ELR (cell line): ENCODE data around the gene CREB5.

Source experiments
- DNase-seq: peaks from one replicate; pipeline ENCODE4 v3.0.0-alpha.2; 2015; ENCODE audit warnings: low read depth

Gene CREB5

GRCh38 chr7:28643584-28644340 lies 231.4 kb downstream of the CREB5 start:
- no peak for DNase-seq

GRCh38 chr7:28645866-28646265 lies 233.5 kb downstream of the CREB5 start:
- no peak for DNase-seq

DNA sequence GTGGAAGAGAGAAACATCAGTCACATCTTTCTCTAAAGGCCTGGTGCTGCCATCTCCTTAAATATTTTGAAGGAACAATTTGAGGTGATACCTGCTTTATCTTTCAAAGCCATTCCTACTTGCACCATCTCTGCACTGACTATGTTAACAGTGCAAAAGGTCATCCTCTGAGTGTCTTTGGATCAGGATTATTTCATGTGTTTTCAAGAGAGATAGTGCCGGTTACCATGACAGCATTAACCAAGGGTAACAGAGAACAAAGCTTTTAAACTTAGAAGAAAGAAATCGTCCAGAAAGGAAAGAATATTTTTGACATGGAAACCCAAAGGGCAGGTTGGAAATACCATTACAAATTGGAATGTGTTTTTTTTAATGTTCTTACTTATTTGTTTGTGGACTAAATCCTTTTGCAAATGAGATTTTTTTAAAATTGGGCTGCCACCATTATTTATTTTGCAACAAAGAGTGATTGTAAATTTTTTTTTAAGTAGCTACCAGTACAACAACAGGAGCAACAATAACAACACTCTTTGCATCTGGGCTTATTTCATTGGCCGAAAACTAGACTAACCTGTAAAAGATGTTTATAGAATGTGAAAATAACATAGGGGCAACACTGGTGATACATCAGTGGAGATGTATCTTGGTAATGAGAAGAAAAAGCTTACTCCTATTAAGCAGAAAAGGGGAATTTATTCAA lies 234.2 kb downstream of the CREB5 start:
- no peak for DNase-seq

- no peak for DNase-seq
These were observed 234.7 kb downstream of the CREB5 start for GRCh38 chr7:28647076-28647421.

DNA sequence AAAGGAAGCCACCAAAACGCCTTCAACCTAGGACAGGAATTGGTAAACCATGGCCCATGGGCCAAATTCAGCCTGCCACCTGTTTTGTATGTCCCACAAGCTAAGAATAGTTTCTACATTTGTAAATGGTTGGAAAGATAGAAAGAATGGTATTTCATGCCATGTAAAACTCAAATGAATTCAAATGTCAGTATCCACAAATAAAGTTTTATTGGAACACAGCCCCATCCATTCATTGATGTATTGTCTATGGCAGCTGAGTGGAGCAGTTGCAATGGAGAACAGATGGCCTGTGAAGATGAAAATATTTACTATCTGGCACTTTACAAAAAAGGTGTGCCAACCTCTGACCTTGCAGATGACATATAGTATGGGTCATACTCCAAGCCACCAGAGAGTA lies 236.9 kb downstream of the CREB5 start:
- no peak for DNase-seq

GRCh38 chr7:28649811-28650210 lies 237.5 kb downstream of the CREB5 start:
- no peak for DNase-seq

- DNase-seq: no peak
These were observed 241.8 kb downstream of the CREB5 start for GRCh38 chr7:28654110-28654509.

- DNase-seq: no peak
These were observed 244.2 kb downstream of the CREB5 start for GRCh38 chr7:28656529-28656928.

DNA sequence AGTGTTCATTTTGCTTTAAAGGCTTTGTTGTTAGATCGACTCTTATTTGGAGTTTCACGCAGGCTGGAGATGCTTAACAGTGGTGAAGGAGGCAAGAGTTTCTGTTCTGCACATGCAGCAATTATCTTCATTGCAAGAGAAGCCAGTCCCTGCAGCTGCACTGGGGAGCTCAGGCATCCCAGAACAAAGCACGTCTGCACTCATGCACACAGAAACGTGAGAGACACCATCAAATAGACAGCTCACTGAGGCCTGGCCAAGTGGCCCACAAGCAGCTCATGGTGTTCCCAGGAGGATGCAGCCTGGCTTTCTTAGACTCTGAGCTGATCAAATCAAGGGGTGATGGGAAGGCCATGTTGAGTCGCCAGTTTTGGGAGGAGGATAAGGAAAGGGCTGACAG lies 246.1 kb downstream of the CREB5 start:
- DNase-seq: no peak

GRCh38 chr7:28660132-28660531 lies 247.8 kb downstream of the CREB5 start:
- no peak for DNase-seq

GRCh38 chr7:28661826-28662595 lies 249.7 kb downstream of the CREB5 start:
- no peak for DNase-seq

DNA sequence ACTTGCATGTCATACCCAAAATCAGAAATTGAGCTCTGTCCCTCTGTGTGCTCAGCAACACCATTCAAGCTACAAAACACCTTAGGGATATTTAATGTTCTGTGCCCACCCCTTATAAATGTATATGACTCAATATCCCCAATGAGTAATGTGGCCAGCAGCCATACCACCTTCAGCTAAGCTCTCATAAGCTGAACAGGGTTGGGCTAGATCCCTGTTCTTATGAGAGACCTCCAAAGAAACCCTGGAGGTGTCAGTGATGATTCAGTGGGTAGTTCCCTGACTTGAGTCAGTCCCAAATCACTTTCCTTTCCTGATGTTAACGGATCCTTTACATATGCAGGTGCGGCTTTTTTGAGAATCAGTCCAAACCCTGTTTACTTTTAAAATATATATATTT lies 253.8 kb downstream of the CREB5 start:
- DNase-seq: peak; percentile 84

DNA sequence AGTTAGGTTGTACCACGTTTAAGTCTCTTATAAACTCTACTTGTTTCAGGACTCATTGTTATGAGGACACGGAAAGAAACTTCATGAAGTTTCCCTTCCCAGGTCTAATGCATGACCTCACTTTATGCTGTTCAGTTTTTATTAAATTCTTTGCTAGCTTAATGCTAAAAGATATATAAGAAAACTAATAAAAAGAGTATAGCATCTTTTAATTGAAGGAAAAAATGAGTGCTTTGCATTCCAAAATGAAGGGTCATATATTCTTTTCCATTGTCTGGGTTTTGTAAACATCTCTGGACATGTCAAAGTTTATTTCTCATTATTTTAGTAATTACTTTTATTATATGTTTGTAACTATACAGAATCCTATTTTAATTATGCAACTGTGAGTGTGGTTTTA lies 255.8 kb downstream of the CREB5 start:
- no peak for DNase-seq

DNA sequence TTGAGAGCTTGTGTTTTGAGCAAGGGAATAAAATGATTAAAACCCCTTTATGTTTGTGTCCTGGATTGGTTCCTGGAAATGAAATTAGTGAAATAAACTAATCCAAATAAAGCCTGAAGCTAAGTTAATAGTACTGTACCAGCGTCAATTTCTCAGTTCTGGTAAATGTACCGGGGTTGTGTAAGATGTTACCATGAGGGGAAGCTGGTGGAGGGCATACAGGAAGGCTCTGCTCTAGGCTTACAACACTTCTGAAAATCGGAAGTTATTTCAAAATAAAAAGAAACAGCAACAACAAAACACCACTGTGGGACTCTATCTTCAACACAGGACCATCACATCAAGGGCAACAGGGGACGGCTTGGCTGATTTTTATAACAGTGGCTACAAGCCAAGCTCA lies 257.0 kb downstream of the CREB5 start:
- DNase-seq: no peak

- no peak for DNase-seq
These were observed 259.2 kb downstream of the CREB5 start for GRCh38 chr7:28671526-28671925.

DNA sequence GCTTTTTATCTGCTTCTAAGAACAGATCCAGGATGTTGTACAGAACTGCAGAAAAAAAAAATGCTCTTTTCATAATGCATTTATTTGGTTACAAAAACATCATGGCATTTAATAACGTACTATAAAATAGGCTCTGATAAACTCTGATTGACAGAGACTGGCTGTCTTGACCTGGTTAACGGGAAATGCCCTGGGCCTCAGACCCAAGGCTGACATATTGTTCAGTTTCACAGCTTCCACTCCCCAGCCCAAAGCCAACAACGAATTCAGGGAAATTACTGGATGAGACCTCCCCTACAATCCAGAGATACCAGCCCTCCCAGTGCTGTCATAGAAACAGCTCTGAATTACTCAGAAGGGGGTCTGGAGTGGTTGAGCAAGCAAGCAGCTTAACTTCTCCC lies 260.1 kb downstream of the CREB5 start:
- DNase-seq: no peak

DNA sequence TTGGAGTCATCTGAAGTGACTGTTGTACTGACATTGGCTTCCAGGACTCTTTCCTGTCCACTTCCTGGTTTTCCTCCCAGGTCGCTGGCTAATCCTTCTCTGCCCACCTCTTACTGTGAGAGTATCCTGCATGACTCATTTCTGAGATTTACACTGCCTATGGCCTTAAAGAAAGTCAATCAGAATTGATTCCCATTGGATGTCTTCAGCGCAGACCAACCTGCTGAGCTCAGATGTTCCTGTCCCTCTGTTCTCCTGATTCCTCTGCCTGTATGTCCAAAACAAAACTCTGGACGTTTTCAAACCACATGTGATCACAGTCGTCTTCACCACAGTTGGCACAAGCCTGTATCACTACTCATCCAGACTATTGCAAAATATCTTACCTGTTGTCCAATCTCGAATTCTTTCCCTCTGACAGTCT lies 262.1 kb downstream of the CREB5 start:
- DNase-seq: peak; percentile 54

DNA sequence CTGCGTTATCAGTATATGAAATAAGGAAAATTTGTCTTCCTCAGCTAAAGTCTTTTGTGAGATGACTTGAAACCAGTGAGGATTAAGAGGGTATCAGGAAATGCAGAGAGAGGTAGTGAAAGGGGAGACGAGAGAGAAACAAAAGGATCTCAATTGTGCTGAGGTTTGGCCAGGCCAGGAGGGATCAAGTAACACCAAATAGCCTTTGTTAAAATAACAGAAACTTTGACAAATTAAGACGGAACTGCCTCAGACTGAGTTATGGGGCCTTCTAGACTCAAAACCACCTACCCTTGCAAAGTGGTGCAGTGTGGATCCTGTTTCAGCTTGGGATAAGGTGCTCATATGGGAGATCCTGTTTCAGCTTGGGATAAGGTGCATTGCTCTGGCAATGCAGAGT lies 263.1 kb downstream of the CREB5 start:
- DNase-seq: no peak

DNA sequence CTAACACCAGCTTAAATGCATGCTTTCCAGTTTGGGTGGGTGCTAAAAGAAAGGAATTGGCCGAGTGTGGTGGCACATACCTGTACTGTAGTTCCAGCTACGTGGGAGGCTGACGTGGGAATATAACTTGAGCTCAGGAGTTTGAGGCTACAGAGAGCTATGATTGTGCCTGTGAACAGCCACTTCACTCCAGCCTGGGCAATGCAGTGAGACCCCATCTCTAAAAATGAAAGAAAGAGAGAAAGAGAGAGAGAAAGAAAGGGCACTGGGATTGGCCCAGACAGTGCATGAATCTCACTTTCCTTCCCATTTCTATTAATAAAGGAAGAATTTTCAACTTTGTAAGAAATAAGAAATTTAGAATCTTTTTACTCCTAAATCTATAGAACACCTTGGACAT lies 265.4 kb downstream of the CREB5 start:
- DNase-seq: no peak

DNA sequence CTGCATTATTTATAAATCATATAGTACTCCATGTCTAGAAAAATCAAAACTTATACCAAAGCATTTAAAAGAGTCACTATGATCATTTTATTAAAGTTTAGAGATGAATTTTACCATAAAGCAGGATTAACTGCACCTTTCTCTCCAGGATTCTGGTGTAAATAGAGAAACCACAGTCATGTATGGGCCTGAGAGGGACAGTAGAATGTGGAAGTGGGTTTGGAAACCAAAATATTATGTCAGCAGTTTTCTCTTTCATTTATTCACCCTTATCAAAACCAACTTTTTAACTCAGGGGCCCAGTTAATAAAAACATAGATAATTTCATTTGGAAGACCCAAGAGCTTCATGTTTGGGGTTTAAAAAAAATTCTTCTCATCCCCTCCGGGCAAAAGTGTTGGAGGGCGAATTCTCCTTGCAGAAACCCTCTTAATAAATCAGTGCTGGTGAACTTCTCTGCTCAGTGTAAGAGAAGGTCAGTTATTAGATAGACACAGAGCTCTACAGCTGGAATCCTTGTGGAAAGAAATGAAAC lies 266.2 kb downstream of the CREB5 start:
- no peak for DNase-seq

- no peak for DNase-seq
These were observed 269.5 kb downstream of the CREB5 start for GRCh38 chr7:28681693-28682310.

DNA sequence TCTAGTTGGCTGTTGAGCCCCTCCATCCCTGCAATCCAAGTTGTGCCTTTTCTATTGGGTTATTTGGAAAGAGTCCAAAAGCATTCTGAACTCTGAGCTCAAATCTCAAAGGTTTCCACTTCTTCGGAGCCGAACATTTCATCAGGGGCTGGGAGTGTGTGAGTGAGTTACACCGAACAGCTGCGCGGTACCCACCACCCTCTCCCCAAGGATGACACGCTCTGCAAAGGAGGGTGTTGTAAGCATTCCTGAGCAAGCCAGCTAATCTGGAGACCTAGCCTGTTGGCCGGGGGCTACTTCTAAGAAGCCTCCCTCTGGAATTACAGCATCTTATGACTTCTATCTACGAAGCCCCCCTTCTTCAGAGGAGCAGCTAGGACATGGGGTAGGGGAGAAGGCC lies 270.5 kb downstream of the CREB5 start:
- no peak for DNase-seq
